ENCODE results near the gene SDSL.
A peak's percentile ranks its signal among the peaks of the same experiment; 100 is the strongest.

Gene SDSL

DNA sequence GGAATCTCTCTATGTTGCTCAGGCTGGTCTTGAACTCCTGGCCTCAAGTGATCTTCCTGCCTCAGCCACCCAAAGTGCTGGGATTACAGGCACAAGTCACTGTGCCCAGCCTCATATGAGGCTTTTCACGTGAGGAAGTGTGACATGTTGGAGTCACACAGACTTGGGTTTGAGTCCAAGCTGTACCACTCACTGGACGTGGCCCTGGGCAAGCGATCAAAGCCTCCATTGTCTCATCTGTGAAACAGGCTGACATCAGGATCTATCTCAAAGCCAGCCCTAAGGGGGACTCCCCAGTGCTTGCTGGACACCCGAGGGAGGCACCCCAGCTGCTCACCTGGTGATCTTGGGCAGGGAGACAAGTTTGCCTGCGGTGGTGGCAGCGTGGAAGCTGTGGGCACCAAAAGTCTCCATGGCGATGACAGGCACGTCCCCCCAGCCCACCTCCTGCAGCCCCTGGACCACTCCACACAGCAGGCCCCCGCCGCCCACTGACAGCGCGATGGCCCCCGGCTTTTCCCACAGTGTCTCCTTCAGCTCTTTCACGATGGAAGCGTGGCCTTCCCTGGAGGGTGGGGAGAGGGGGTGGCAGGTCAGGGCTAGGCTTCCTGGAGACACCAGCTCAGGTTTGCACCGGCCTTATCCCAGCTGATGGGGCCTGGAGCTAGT lies 25.2 kb upstream of the SDSL start:
- no peak for DNase-seq (ENCODE audit: low spot score)

DNA sequence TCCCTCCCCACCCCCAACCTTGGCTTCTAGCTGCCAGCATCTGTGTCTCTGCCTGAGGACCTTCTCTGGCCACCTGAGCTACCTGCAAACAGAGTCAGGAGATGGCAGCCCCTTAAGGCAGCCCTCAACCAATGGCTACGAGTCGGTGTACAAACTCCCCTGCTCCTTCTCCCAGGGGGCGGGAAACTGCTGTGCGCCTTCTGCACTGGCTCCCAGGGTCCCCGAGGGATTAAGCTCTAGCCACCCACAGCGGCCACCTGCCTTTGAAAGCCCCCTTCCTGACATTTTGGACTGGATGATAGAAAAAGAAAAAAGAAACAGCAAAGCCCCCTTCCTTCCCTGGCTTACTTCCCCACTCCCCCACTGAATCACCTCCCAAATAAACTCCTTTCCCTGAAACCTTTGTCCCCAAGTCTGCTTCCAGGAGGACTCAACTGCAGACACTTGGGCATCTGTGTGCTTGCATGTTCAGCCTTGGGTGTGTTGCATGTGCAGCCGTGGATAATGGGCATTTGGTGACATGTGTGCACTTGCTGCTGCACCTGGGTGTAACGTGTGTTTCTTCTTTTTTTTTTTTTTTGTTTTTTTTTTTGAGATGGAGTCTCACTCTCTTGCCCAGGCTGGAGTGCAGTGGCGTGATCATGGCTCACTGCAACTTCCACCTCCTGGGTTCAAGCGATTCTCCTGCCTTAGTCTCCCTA lies 24.5 kb upstream of the SDSL start:
- no peak for DNase-seq (ENCODE audit: low spot score)

DNA sequence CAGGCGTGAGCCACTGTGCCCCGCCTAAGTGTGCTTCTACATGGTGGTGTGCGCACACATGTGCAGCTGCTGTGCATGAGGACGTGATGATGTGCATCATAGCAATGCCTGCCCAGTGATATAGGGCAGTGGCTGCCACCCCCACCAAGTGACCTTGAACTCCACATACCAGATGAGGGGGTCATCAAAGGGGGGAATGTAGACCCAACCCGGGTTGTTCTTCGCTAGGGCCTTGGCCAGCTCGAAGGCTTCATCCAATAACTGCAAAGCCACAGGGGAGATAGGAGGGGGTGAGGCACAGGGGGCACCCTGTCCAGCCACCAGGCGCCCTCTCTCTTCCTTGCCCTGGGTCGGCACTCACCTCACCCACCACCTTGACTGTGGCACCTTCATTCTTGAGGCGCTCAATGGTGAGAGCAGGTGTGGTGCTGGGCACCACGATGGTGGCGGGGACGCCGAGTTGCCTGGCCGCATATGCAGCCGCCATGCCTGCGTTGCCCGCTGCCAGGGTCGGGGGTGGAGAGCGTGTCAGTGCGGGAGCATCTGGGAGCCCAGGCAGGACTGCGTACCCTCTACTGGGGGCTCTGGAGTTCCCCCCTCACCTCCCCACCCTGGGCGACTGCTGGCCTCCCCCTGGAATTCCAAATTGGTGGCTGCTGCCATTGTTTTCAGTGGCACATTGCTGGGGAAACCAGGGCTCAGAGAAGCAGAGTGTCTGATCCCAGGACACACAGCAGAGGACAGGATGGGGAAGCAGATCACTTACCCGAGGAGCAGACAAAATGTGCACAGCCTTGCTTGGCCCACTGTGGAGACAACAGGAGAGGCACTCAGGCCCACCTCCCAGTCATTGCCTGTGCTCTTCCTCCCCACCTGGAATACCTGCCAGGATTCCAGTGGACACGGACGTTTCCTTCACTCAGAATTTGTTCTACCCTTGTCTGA lies 23.6 kb upstream of the SDSL start:
- DNase-seq (ENCODE audit: low spot score), result no peak

DNA sequence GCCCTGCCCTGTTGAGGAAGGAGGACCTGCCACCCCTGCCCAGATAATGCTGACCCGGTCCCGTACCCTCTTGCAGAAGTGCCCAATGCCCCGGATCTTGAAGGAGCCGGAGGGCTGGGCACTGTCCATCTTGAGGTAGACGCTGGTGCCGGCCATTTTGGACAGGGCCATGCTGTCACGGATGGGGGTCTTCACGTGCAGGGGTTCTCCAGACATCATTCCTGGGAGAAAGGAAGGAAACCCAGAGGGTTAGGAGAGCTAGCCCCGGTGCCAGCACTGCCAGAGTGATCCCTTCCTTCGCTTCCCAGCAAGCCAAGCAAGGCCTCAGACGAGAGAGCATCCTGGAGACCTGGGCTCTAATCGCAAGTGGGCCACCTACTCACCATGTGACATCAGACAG lies 22.7 kb upstream of the SDSL start:
- DNase-seq (ENCODE audit: low spot score), result no peak

DNA sequence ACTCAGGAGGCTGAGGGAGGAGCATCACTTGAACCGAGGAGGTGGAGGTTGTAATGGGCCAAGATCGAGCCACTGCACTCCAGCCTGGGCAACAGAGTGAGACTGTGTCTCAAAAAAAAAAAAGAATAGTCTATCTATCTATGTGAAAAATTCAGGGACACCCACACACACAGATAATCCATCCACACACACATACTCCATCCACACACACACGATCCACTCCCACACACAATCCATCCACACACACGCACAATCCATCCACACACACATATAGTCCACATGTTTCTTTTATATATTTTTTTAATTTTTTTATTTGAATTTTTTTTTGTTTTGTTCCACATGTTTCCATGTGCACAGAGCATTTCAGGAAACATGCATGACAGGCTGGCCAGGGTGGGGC lies 21.8 kb upstream of the SDSL start:
- DNase-seq (ENCODE audit: low spot score), result no peak

DNA sequence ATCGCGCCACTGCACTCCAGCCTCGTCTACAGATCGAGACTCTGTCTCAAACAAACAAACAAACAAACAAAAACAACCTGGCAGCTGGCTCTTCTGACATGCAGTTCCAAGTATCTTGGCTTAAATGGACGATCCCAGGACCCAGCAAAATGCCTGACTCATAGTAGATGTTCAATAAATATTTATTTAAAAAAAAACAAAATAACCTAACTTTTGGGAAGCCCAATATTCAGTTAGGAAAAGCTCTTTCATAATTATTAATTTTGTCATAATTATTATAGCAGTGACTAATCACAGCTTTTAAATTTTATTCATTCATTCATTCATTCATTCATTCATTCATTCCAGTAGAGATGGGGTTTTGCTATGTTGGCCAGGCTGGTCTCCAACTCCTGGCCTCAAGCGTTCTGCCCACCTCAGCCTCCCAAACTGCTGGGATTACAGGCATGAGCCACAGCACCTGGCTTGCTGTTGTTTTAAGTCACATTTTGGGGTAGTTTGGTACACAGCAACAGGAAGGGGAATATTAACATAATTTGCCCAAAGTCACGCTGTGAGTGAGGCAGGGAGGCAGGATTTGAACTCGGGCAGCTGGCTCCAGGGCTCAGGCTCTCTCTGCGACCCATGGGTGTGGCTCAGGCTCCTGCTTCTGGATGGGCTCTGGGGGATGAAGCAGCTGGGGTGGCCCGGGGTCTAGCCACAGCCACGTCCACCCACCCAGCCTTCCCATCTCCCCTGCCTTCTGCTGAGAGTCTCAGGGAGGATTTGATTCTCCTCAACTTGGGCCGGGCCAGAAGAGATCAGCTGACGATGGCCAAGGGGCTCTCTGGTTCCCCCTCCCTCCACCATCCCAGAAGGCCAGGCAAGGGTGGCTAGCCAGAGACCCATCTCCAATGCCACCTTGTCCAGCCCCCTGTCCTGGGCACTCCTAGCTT lies 20.8 kb upstream of the SDSL start:
- no peak for DNase-seq (ENCODE audit: low spot score)

DNA sequence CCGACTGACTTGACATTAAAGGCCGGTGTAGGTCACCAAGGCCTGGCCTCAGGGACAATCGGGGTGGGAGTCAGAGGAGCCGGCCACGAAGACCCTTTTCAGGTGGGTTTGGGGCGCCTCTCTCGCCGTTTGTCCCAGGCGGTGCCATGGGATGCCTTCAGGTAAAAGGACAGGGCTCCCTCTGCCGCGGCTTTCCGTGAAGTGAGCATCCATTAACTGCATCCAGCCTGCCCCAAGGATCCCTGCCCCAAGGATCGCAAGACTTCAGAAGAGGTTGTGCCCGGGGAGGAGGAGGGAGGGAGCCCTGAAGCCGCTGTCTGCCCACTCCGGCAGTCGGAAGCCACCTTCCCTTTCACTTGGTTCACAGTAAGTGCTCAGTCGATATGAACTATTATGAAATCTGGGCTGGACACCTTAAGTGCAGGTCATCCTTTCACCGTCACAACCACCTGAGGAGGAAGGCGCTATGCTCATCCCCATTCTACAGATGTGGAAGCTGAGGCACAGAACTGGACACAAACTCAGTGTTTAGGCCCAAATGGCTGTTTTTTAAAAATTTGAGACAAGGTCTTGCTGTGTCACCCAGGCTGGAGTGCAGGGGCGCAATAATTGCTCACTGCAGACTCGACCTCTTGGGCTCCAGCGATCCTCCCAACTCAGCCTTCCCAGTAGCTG lies 19.5 kb upstream of the SDSL start:
- no peak for DNase-seq (ENCODE audit: low spot score)

DNA sequence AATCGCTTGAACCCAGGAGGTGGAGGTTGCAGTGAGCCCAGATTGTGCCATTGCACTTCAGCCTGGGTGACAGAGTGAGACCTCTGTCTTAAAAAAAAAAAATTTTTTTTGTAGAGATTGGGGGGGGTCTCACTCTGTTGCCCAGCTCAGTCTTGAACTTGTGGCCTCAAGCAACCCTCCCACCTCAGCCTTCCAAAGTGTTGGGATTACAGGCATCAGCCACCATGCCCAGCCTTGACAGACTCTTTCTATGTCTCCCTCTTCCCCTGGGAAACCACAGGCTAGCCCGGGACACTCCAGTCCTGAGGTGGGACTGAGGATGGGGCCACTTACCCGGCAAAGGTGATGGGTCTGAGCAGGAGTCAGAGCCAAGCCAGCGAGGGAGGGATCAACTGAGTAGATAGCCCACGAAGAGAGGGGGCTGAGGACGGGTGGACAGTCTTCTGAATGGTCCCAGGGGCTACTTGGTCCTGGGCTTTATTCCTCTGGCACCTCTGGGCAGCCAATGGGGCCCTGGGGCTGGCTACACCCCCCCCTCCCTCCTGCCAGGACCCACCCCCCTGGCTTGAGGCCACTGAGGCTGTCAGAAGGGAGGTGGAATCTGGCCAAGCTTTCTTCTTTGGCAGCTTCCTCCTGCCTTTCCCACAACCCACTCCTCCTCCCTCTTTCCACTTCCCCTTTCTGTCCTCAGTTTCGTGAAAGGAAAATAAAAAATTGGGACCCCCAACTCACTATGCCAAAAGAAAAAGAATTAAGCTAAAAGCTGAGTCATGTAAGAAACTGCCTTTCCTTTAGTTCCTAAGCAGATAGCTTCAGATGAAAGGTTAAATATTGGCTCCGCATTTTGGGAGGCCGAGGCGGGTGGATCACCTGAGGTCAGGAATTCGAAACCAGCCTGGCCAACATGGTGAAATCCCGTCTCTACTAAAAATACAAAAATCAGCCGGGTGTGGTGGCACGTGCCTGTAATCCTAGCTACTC lies 18.5 kb upstream of the SDSL start, which contains the start of gene SDS:
SDS (minus strand) TSS at position 453 of the 981 bp plus-strand sequence. CDS start 4,179 bp downstream, outside the sequence.
- DNase-seq (ENCODE audit: low spot score), result no peak

DNA sequence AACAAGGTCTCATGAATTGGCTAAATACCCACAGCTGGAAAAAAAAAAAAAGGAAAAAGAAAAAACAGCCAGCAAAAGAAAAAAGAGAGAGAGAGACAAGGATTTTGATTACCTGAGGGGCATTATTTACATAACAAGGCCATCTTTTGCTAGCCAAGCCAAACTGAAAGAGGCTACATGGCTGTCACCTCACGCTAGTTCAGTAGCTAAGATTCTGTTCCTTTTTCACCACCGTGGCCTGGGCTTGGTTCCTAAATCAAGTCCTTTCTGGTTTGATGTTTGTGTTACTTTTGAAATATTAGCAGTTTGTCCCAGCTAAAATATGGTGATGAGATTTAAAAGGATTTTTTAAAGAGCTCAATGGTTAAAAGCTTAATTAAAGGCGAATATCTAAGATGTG lies 16.5 kb upstream of the SDSL start:
- no peak for DNase-seq (ENCODE audit: low spot score)

DNA sequence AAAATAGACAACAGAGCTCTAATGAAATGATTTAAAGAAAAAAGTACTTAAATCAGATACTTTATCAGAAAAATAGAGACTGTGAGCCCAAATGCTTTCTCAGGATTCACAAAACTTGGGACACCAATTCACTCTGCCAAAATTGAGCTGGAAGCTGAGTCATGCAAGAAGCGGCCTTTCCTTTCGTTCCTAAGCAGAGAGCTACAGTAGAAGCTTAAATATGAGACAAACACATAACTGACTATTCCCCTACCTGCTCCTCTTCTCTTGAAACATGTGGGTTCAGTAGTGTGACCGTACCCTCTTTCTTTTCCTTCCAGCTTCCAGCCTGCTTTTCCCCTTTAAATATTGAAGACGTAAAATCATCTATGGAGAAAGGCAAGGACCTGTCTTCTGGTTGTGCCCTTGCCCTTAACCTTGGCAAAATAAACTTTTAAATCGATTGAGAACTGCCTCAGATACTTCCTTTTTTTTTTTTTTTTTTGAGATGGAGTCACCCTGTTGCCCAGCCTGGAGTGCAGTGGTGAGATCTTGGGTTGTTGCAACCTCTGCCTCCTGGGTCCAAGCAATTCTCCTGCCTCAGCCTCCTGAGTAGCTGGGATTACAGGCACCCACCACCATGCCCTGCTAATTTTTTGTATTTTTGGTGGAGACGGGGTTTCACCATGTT lies 14.1 kb upstream of the SDSL start:
- DNase-seq (ENCODE audit: low spot score), result no peak

DNA sequence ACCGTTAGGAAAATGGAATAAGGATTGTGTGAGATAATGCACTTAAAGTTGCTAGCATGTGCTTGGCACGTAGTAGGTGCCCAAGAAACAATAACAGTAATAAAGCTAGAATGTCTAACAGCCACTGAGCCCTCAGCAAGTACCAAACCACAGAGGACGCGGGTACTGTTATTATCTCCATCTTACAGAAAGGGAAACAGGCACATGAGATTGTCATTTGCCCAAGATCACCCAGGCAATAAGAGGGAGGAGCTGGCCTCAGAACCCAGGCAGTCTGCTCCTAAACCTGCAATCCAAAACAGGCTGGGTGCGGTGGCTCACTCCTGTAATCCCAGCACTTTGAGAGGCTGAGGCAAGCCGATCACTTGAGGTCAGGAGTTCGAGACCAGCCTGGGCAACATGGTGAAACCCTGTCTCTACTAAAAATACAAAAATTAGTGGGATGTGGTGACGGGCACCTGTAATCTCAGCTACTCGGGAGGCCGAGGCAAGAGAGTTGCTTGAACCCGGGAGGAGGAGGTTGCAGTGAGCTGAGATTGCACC lies 13.4 kb upstream of the SDSL start:
- DNase-seq (ENCODE audit: low spot score), result no peak

DNA sequence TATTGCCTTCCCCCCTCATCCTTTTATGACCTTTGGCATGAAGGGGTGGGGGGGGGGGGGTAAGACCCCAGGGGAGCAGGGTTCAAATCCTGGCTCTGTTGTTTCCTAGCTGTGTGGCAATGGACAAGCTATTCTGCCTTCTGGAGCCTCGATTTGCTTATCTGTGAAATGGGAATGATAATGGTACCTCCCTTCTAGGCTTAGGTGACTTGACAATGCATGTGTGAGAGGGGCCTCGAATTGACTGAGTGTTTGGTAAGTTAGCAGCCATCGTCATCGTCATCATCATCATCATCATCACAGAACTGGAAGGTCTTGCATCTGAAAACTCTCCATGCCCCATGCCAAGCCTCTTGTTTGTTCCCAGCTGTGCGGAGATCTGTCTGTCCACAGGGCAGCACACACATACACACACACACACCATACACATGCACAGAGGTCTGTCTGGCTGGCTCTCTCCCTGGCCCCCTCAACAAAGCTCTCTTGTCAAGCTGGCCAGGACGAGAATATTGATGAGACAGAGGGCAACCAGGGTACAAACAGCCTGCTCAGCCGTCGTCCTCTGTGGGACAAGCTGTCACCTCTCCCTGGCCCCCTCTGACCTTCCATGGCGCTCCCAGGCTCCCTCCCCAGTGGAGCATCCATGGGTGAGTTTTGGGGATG lies 12.6 kb upstream of the SDSL start:
- DNase-seq (ENCODE audit: low spot score), result no peak

DNA sequence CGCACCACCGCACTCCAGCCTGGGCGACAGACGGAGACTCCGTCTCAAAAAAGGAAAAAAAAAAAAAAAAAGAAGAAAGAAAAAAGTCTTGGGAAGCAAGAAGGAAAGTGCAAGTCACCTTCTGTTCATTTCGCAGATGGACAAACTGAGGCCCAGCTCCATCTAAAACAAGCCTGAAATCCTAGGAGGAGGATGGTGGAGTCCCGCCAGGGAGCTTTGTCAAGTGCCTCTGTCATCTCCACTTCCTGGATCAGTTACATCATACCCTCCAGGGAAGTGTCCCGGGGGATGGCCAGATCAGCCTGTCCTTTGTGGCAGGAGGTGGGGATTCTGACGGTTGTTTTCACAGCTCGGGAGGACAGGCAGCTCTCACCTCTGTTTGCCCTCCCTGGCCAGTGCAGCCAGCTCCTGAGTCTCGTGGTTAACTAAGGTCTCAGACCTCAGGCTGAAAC lies 8.7 kb upstream of the SDSL start:
- DNase-seq (ENCODE audit: low spot score), result peak; percentile 41

DNA sequence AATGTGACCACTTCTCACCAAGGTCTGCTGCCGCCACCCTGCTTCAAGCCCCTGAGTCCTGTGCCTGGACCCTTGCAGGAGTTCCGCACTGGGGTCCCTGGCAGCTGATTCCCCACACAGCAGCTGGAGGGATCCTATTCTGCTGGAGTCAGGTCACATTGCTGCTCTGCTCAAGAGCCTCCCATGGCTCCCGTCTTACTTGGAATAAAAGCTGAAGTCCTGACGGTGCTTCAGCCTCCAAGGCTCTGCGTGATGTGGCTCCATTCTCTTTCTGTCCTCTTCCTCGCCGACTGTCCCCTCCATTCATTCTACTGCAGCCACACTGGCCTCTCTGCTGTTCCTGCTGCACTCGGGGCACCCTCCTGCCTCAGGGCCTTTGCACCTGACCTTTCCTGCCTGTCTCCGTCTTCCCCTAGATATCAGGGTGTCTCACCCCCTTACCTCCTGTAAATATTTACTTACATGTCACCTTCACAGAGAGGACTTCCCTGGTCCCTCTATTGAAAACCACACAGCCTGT lies 7.6 kb upstream of the SDSL start:
- DNase-seq (ENCODE audit: low spot score), result no peak

DNA sequence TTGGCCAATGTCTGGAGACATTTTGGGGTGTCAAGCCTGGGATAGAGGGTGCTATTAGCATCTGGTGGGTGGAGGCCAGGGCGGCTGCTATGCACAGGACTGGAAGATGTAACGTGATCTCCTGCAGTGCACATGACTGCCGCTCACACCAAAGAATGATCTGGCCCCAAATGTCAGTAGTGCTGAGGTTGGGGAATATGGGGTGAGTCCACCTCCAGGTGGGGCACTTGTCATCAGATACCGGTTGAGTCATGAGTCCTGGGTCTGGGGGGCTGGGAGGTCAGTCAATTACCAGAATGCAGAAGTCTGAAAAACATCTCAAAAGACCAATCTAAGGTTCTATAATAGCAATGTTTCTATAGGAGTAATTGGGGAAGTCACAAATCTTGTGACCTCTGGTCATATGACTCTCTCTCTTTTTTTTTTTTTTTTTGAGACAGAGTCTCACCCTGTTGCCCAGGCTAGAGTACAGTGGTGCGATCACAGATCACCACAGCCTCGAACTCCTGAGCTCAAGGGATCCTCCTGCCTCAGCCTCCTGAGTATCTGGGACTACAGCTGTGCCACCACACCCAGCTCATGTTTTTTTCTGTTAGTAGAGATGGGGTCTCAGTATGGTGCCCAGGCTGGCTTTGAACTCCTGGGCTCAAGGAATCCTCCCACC lies 6.0 kb upstream of the SDSL start:
- no peak for DNase-seq (ENCODE audit: low spot score)

DNA sequence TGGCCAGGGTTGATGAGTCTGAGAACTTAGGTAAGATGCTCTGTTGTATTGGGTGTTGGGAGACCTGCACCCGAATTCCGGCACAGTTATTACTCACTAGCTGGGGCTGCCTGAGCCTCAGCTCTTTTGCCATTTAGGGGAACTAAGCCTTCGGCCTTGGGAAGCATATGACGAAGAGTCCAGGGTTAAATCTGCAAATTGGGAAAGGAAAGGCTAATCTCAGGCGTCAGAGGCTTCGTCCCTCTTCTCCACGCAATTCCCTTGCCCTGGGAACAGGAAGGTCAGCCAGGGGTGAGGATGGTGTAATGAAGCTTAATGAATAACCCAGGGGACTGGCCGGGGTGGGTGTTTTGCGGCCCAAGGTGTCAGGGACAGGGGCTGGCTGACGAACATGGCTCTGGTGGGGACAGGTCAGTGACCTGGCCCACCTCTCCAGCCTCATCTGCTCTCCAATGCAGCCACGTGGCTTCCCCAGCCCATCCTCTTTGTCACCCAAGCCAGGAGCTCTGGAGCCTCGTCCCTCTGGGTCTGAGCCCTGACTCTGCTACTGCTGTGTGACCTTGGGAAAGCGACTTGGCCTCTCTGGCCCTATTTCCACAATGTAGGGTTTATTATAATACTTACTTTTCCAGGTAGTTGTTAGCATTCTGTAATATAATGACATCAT lies 3.8 kb upstream of the SDSL start:
- DNase-seq (ENCODE audit: low spot score), result no peak
